Fibroblast of skin of scalp (primary cell): ENCODE data around the gene DYNC1H1.

Experiments used
- DNase-seq: peaks from one replicate; pipeline ENCODE4 v3.0.0-alpha.2; 2013

Gene DYNC1H1

DNA sequence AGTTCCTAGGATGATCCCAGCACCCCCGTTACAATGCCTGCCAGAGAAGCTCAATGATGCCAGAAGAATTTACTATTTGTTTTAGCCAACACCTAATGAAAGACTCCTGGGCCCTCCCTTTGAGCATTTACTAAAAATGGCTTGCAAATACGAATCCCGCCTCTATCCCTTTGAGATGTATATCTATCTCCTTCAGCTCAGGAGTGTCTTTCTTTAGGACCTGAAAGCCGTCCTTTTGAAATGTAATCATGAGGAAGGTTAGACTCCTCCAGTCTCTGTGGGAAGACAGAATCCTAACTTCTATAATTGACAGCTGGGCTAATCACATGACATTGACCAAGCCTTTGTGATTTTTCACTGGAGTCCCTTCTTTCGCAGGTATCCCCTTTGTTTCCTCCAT lies 19.2 kb upstream of the DYNC1H1 start:
- DNase-seq: no peak

DNA sequence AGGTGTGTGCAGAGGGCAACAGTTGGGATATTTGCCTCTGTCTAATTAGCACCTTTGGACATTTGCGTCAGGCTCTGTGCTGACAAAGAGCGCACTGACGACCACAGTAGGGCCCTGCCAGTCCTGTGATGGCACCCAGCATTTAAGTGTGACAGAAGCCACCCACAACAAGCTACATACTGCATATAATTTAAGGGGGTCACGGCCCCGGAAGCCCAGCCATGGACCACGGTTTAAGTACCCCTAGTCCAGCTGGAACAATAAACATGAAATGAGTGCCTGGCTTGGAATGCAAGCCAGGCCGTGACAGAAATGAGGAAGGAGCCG lies 16.8 kb upstream of the DYNC1H1 start:
- no peak for DNase-seq

DNA sequence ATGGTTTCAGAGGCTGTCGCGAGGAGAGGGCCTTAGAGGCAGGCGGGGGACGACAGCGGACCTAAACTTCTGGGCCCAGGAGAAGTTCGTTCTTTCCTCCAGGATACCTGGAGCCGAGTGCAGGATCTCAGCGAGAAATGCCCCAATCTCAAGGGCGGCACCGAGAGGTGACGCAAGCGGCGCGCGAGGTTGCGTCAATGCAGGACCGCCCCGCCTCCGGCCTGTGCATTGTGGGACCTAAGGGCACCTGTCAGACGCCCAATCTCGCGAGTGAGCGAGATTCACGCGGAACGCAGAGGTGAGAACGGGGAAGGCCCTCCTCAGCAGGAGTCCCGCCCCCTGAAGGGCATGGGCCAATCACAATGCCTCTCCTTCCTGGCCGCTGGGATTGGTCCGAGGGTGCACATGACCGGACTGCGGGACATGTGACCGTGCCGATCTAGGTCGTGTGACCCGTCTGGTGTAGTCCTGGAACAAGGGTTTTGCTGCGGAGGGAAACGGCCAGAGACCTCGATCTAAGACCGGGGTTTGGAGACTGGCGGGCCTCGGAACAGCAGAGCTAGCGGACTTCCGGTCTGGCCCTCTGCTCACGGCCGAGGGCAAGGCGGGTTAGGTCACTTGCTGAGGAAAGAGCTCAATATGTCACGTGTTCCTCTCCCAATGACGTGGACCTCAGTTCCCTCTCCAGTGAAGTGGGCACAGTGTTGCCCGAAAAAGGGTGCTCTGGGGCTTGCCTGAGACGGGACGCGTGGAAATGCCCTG lies 16.3 kb upstream of the DYNC1H1 start:
- peak; percentile 100 for DNase-seq

DNA sequence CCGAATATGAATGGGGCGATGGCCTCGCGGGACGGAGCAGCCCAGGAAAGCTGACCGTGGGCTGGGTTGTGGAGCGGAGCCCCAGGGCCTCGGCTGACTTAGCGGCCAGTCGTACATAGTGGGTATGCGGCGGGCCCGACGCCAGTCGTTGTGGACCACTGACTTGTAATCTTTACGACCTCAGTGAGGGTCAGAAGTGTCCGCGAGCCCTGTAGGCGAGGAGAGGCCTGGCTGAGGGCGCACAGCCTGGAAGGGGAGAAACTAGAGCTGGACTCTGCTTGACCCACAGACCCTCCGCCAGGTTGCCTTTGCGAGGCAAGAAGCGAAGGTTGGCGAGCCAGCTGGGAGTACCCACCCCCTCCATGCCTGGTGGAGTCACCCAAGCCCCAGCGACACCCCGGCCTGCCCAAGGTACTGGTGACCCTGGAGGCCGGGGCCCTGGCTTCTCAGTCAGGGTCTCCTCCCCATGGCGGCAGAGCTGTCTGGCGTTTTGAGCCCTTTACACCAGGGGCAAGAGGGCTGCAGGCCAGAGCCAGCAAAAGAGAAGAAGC lies 15.6 kb upstream of the DYNC1H1 start:
- DNase-seq: no peak

DNA sequence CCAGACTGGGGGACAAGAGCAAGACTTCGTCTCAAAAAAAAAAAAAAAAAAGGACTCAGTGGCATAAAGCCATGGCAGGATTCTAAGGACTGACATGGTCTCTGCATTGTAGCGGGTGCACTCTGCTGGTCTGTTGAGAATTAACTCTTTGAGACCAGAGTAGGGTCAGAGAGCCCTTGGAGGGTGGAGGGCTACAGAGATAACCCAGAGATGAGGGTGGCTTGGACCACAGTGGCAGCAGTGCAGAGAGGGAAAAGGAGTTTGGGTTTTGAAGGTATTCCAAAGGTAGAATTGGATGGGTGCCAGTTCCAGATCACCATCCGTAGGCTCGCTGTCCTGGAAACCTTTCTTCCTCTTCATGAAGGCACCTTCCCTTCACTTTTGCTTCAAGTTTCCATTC lies 14.3 kb upstream of the DYNC1H1 start:
- DNase-seq: no peak

DNA sequence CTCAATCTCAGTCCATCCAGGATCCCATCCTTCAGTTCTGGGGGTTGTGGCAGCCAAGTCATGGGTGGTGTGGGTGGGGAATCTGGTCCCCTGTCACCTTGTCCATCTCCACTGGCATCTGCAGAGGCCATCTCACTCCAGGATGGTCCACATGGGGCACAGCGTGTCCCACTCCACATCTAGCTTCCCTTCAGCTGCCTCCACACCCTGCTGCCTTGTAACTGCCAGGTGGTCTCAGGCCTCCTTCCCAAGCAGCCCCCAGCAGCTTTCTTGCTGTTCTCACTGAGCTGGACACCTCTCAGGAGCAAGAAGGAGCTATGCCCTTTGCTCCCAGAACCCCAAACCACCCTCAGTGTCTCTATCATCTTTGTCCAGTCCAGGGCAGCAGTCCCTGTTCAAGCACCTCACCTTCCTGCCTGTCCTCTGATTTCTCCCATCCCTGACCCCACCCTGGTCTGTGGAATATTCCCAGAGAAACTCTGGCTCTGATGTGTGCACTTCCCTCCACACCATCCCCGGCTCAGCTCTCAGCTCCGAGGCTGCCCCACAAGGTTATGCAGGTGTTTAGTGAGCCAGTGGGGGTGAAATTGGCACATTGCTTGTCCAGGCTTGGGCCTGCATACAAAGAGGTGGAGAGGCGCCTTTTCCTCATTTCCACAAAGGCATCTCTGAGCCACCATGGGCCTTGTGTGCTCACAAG lies 13.7 kb upstream of the DYNC1H1 start:
- no peak for DNase-seq

DNA sequence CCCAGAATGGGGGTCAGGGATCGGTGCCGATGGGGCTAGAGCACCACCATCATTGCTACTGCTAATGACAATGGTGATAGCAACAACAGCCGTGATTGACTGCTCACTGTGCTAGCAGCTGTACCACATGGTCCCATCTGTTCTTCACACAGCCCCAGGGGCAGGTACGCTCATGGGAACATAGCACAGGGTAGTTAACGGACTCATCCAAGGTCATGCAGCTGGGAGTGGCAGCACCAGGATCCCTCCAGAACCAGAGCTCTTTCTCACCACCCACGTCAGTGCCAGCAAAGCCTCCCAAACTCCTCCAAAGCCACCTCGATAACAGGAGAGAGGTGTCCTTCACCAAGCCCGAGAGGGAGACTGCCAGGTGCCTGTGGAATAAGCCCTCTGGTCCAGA lies 11.2 kb upstream of the DYNC1H1 start:
- DNase-seq: no peak

DNA sequence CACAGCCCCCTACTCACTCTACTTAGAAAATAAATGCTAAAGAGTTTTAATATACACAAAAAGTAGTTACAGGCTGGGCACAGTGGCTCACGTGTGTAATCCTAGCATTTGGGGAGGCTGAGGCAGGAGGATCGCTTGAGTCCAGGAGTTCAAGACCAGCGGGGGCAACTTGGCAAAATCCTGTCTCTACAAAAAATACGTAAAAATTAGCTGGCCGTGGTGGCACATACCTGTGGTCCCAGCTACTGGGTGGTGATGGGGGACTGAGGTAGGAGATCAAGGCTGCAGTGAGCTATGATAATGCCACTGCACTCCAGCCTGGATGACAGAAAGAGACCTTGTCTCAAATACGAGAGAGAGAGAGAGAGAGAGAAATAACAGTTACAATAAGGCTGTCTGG lies 9.9 kb upstream of the DYNC1H1 start:
- DNase-seq: no peak

DNA sequence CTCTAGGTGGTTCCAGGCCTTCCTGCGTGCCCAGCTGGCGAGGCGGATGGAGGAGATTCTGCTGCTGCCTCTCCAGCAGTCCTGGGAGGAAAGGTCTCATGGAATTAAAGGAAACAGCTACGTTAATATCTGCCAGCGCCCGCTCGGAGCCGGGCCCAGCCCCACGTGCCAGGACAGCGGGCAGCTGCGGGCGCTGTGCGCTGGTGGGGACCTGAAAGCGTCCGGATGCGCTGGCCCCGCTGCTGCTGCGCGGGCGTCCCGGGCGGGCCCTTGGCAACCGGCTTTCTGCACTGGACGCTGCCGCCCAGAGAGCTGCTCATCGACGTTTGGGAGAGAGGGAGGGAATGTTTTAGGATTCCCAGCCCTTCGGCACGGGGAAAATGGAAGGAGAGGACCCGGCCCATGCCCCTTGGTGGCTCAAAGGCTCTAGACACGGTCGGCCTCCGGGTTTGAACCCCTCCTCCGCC lies 8.6 kb upstream of the DYNC1H1 start:
- no peak for DNase-seq

DNA sequence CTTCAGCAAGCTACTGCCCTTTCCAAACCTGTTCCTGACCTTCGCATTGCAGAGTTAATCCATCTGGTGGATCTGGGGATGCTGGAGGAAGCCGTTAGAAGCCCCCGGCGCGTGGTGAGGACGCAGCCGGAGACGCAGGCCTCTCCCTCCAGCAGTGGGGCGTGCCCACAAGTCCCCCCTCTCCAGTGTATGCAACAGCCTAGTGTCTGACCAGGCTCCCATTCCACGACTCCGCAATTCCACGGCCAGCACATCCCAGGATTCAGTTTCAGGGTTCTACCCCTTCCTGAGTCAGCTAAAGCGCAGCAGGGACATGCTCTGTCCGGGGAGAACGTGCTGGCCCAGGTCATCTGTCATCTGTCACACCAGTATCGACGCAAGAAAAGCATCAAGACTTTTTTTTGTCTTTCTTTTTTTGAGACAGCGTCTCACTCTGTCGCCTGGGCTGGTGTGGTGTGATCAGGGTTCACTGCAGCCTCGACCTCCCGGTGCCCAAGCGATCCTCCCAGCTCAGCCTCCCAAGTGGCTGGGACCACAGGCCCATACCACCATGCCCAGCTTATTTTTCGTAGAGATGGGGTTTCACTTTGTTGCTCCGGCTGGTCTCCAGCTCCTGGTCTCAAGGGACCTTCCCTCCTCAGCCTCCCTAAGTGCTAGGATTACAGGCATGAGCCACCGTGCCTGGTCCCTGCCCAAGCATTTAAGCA lies 8.0 kb upstream of the DYNC1H1 start:
- DNase-seq: no peak

DNA sequence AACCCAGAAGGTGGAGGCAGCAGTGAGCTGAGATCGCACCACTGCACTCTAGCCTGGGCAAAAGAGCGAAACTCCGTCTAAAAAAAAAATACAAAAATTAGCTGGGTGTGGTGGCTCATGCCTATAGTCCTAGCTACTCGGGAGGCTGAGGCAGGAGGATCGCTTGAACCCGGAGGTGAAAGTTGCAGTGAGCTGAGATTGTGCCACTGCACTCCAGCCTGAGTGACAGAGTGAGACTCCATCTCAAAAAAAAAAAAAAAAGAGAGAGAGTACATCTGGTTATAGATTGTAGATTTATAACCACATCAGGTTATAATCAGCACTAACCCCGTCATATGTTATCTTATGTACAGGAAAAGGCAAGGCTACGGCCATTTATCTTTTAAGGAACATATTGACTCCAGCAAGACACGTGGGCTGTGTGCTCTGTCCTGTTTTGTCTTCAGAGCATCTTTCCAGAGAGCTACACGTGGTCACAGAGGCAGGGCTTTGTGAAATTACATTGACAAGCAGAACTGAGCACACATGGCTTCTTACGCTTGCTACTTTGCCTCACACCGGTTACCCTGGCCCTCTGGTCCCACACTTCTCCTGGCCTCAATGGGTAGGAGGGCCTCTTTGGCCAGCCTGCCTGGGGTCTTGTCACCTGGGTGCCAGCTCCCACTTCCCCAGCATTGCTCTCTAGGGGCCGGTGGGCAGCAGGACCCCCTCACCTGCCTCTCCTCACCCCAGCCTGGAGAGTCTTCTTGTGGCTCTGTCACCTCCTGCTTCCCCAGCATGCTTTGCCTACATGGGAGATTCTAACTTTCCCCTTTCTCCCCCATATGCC lies 6.8 kb upstream of the DYNC1H1 start:
- no peak for DNase-seq

DNA sequence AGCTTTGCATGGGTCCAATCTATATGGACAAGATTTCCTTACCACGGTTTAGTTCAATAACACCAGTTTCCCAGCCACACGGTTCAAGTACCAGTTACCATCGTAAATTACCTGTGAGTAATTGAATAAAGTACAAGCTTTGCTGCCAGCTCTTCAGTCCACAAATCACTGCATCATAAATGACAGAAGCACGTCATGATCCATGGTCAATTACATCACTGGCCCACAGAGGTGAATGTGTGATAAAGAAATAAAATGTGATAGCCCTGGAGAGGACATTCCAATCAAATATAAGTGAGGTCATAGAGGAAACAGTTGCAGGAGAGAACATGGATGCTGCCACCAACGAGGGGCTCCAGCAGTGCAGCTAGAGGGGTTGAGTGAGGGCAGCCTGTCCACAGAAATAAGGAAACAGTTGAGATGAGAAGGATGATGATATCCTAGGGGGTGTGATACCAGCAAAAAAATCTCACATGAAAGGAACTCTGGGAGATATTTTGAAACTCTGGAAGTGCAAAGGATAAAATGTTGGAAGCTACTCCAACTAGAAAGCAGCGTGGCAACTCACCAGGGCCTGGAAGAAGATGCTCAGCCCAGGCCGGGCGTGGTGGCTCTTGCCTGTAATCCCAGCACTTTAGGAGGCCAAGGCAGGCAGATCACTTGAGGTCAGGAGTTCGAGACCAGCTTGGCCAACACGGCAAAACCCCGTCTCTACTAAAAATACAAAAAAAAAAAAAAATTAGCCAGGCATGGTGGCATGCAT lies 5.8 kb upstream of the DYNC1H1 start:
- DNase-seq: no peak

DNA sequence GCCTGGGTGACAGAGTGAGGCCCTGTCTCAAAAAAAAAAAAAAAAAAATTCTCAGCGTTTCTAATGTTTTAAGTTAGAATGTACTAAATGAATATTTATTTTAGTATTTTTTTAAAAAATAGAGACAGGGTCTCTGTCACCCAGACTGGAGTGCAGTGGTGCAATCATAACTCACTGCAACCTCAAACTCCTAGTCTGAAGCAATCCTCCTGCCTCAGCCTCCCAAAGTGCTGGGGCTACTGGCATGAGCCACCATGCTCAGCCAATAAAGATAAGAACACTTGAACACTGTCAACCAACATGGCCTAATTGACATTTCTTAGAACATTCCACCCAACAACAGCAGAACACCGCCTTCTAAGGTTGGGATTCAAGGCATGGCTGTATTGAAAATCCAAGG lies 5.1 kb upstream of the DYNC1H1 start:
- no peak for DNase-seq

DNA sequence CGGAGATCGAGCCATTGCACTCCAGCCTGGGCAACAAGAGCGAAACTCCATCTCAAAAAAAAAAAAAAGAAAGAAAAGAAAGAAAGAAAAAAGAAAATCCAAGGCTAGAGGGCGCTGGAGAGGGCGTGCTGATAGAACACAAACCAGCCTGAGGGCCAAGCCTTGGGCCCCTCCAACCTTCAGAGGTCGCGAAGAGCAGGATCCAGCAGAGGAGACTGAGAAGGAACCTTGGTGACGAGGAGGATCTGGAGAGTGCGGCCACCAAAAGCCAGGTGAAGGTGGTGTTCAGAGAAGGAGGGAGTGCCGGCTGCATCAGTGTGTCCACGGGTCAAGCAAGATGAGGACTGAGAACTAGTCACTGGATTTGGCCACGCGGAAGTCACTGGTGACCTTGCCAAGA lies 4.1 kb upstream of the DYNC1H1 start:
- peak; percentile 36 for DNase-seq

DNA sequence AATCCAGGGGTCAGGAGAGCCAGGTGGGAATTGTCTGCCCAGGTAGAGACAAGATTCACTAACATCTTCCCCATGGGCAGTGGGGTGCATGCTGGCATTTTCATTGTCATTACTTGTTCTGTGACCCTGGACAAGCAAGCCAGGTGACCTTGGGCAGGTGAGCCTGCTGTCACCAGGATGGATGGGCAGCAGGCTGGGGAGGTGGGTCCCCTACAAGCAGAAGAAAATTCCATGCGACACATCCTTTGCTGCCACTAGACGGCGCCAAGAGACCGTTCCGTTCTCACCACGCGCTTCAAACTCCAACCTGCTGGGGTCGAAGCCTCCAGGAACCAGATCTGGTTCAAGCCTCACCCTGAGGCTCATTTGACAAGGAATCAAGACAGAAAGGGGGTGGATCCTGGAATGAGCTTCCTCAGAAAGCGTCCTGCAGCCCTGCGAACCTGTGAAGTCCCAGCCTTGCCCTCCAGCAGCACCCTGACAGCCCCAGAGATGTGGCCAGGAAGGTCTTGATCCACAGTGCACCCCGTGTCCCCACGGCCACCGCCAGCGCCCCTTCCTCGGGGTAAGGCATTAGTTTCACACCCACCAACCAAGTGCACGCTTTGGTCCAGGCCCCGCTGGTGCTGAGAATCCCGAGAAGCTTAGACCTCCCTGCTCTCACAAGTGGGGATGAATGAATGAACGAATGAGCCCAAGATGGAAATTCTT lies 3.2 kb upstream of the DYNC1H1 start:
- DNase-seq: peak; percentile 81

DNA sequence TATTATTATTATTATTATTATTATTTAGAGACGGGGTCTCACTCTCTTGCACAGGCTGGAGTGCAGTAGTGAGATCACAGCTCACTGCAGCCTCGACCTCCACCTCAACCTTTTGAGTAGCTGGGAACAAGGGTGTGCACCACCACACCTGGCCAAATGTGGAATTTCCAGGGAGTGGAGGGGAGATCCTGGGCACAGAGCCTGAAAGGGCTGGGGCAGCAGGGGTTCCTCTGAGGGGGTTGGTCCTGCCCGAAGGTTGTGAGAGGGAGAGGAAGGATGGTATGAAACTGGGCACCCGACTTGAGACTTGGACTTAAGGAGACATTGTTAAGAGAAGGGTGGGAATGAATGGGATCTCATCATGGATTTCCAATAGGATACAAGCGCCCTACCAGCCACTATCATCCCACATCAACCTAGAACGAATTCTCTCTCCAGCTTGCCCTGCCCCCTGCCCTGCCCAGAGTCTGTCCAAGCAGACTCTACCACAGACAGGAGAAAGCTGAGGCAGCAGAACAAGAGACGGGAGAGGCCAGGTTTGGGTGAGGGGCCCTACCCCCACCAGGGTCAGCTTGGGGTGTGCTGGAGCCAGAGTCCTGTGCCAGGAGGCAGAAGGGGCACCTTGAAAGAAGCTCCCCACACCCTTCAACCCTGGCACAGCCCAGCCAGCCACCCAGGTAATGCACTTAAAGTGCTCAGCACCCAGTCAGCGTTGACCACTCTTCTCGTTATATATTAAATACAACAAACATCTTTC lies 2.4 kb upstream of the DYNC1H1 start:
- no peak for DNase-seq

DNA sequence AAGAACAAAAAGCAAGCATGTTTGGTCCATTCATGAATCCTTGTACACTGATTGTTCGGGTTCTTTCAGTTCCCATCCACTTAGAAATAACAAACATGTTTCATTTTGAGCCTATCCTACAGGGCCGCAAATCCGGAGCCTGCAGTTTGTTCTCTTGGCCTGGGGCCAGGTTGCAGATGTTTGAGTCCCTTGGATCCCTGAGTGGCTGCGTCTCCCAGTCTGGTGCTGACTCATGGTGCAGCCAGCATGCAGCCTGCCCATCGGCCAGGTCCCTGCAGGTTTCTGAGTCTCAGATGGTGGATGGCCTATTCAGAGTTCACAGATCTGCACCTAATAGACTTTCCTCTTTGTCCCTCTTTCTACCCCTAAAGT lies 1.9 kb upstream of the DYNC1H1 start:
- peak; percentile 93 for DNase-seq

DNA sequence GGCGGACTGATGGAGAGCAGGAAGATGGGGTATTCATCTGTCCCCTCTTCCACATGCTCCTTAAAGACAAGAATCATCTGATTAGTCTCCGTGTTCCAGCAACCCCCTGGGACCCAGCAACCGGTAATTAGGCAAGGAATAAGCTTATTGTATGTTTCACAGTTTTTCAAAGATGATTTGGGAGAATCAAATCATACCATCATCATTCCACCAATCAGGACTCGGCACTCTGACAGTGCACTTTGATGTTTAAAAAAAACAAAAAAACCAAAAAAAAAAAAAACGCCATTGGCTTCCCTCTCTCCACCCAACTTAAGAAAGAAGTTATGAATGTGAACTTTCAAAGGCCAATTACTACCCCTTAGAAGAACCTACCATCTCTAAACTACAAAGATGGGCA lies 1.3 kb upstream of the DYNC1H1 start:
- DNase-seq: no peak

DNA sequence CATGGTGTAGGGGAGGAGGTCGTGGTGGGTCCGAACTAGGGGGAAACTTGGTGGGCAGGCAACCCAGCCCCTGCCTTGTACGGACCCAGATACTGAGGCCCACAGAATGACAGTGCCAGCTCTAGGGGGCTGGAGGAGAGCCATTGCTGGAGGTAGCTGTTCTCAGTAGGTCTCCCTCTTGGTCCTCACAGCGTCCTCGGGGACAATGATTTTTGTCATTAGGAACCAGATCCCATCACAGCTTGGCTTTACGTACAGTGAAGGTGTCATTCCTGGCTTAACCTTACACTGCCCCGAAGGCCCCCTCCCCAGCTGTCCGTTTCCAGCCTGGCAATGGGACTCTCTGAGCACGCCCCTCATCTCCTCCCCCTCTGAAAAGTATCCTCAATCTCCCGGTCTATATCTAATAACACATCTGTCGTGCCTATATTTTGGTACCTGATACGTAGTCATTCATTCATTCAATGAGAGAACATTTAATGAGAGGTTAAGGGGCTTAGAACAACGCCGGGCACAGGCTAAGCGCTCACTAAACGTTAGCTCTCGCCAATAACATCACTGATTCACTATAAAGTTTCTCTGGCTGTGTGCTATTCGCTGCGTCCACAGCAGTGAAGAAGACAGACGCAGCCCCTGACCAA lies 597 bp upstream of the DYNC1H1 start:
- no peak for DNase-seq

DNA sequence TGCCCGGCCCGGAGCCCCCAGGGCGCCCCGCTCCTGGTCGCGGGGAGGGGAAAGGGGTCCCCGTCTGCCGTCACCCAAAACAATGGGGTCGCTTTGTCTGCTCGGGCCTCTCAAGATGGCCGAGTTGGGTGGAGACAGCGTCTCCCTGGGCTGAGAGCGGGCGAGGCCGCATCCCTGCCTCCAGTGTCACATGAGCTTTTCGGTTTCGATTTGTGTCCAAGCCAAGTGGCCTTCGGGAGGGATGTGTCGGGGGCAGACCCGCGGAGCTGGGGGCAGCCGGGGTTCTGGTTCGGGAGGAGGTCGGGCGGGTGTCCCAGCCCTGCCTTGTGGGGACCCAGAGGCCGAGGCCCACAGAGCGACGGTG lies 790 bp downstream of the DYNC1H1 start:
- DNase-seq: peak; percentile 65
